SK-N-SH (cell line): Measurements from ENCODE around the gene CSNK2A2. TPM values are rescaled to one million over a fixed set of nuclear protein-coding genes. Genes with fewer than 3 reads are reported as not detected.

Experiments
- CTCF ChIA-PET: fragments of 300-600, 350-600 bp; formaldehyde crosslinking; extraction: SDS; loops from one replicate; lab custom pipeline; 2021; lab: Yijun Ruan, JAX
- POLR2A ChIA-PET: fragments of 350-600 bp; sonication (Branson Sonifier 250); formaldehyde crosslinking; extraction: SDS; loops from one replicate; lab custom pipeline; 2020; ENCODE audit warnings: antibody characterized with exemption, inconsistent platforms; lab: Yijun Ruan, JAX
- DNase-seq: peaks from one replicate; pipeline ENCODE4 v3.0.0; 2012
- H2AFZ ChIP-seq: fragments of 200-600 bp; sonication (generic); 2 replicates; pipeline ENCODE4 v1.8.1; 2016; ENCODE audit warnings: antibody characterized with exemption, mild to moderate bottlenecking, low read depth
- H3F3A ChIP-seq: fragments of 200-600 bp; sonication (generic); replicated peaks from 2 replicates; pipeline ENCODE3; 2016; ENCODE audit warnings: antibody characterized with exemption, mild to moderate bottlenecking; ENCODE audit not compliant: insufficient read depth
- H3K27ac ChIP-seq, 2 experiments: fragments of 200-500 bp in 1 of 2; fragments of 200-600 bp in 1 of 2; sonication (Bioruptor generic) in 1 of 2; sonication (generic), shearing (Covaris generic) in 1 of 2; 2 replicates each; pipeline versions ENCODE4 v1.5.1 to v1.6.1; 2014 to 2016; ENCODE audit warnings: low read depth in 2 of 2, inconsistent platforms in 1 of 2, low read length in 1 of 2, mild to moderate bottlenecking in 1 of 2, mixed read lengths in 1 of 2
- H3K27me3 ChIP-seq: fragments of 200-600 bp; sonication (generic), shearing (Covaris generic); 2 replicates; pipeline ENCODE4 v1.6.1; 2016; ENCODE audit warnings: mixed run types; ENCODE audit not compliant: insufficient read depth
- H3K36me3 ChIP-seq, 2 experiments: fragments of 200-500 bp in 1 of 2; fragments of 200-600 bp in 1 of 2; sonication (Bioruptor generic) in 1 of 2; sonication (generic) in 1 of 2; replicated peaks in 1 of 2; 2 replicates each; pipeline versions ENCODE3 to v1.5.1; 2014 to 2016; ENCODE audit warnings: low read length in 1 of 2, mild to moderate bottlenecking in 1 of 2; ENCODE audit not compliant: insufficient read depth in 2 of 2, control insufficient read depth in 1 of 2
- H3K4me1 ChIP-seq, 2 experiments: fragments of 200-500 bp in 1 of 2; fragments of 200-600 bp in 1 of 2; sonication (Bioruptor generic) in 1 of 2; sonication (generic), shearing (Covaris generic) in 1 of 2; 2 replicates each; pipeline versions ENCODE4 v1.5.1 to v1.6.1; 2014 to 2016; ENCODE audit warnings: low read depth in 1 of 2, low read length in 1 of 2, mixed run types in 1 of 2; ENCODE audit not compliant: insufficient read depth in 2 of 2, control insufficient read depth in 1 of 2
- H3K4me2 ChIP-seq: fragments of 200-600 bp; sonication (generic), shearing (Covaris generic); 2 replicates; pipeline ENCODE4 v1.6.1; 2017; ENCODE audit warnings: mixed run types
- H3K4me3 ChIP-seq, 2 experiments: fragments of 200-500 bp in 1 of 2; fragments of 200-600 bp in 1 of 2; sonication (Bioruptor generic) in 1 of 2; sonication (generic), shearing (Covaris generic) in 1 of 2; 2 replicates each; pipeline versions ENCODE4 v1.5.1 to v1.8.1; 2014 to 2016; ENCODE audit warnings: low read depth in 2 of 2, inconsistent platforms in 1 of 2, low read length in 1 of 2, mild to moderate bottlenecking in 1 of 2, mixed read lengths in 1 of 2, moderate library complexity in 1 of 2
- H3K79me2 ChIP-seq: fragments of 200-600 bp; sonication (generic); 2 replicates; pipeline ENCODE4 v1.8.1; 2017; ENCODE audit warnings: mild to moderate bottlenecking; ENCODE audit not compliant: insufficient read depth
- H3K9ac ChIP-seq: fragments of 200-600 bp; sonication (generic); 2 replicates; pipeline ENCODE4 v1.6.1; 2017; ENCODE audit warnings: mixed run types
- H3K9me2 ChIP-seq: fragments of 200-600 bp; sonication (generic); 2 replicates; pipeline ENCODE4 v1.6.1; 2017; ENCODE audit warnings: mixed run types
- H3K9me3 ChIP-seq: fragments of 200-600 bp; sonication (generic); 2 replicates; pipeline ENCODE4 v1.6.1; 2017; ENCODE audit warnings: mixed run types, mild to moderate bottlenecking, moderate library complexity
- H4K20me1 ChIP-seq: fragments of 200-600 bp; sonication (generic); 2 replicates; pipeline ENCODE4 v1.6.1; 2017; ENCODE audit warnings: mild to moderate bottlenecking, mixed run types; ENCODE audit not compliant: insufficient read depth
- CHD2 ChIP-seq: fragments of 150-350 bp; IDR thresholded peaks from 2 replicates; pipeline ENCODE4 v1.6.1; 2018; ENCODE audit warnings: low read length; ENCODE audit not compliant: partially characterized antibody
- ELF1 ChIP-seq: IDR thresholded peaks from 2 replicates; pipeline ENCODE4 v1.4.0; 2012
- EP300 ChIP-seq, 2 experiments: IDR thresholded peaks; 2 replicates each; pipeline versions ENCODE4 v1.4.0 to v1.6.1; 2012; ENCODE audit warnings: borderline replicate concordance in 1 of 2, low read depth in 1 of 2, low read length in 1 of 2
- FOXJ3 ChIP-seq: sonication (generic); formaldehyde crosslinking; IDR thresholded peaks from 2 replicates; pipeline ENCODE4 v1.5.1; 2020; ENCODE audit warnings: mild to moderate bottlenecking, missing genetic modification reagents
- FOXM1 ChIP-seq: IDR thresholded peaks from 2 replicates; pipeline ENCODE4 v1.4.0; 2012; ENCODE audit warnings: low read depth, mild to moderate bottlenecking
- GABPA ChIP-seq: IDR thresholded peaks from 2 replicates; pipeline ENCODE4 v1.4.0; 2012; ENCODE audit warnings: low read depth, mild to moderate bottlenecking
- JUND ChIP-seq: IDR thresholded peaks from 2 replicates; pipeline ENCODE4 v1.4.0; 2012
- MXI1 ChIP-seq: IDR thresholded peaks from 2 replicates; pipeline ENCODE4 v1.6.1; 2012; ENCODE audit warnings: mild to moderate bottlenecking, low read depth, low read length, improper control_type of control experiment
- NFIC ChIP-seq: IDR thresholded peaks from 2 replicates; pipeline ENCODE4 v1.4.0; 2012; ENCODE audit warnings: borderline replicate concordance
- POLR2AphosphoS5 ChIP-seq: IDR thresholded peaks from 2 replicates; pipeline ENCODE4 v1.6.1; 2012; ENCODE audit warnings: low read depth, low read length
- RCOR1 ChIP-seq: fragments of 150-350 bp; IDR thresholded peaks from 2 replicates; pipeline ENCODE4 v1.6.1; 2017; ENCODE audit warnings: antibody characterized with exemption, low read length
- RFX5 ChIP-seq: IDR thresholded peaks from 2 replicates; pipeline ENCODE4 v1.6.1; 2012; ENCODE audit warnings: mild to moderate bottlenecking, improper control_type of control experiment, low read length
- TAF1 ChIP-seq: IDR thresholded peaks from 2 replicates; pipeline ENCODE4 v1.6.1; 2012; ENCODE audit warnings: low read depth, mild to moderate bottlenecking, low read length, moderate library complexity, borderline replicate concordance
- TCF12 ChIP-seq: IDR thresholded peaks from 2 replicates; pipeline ENCODE4 v1.4.0; 2012
- TEAD4 ChIP-seq: IDR thresholded peaks from 2 replicates; pipeline ENCODE4 v1.4.0; 2012; ENCODE audit warnings: mild to moderate bottlenecking, borderline replicate concordance; ENCODE audit not compliant: insufficient read depth
- WGBS: methylation state at CpG from one replicate; pipeline ENCODE4 v1.1.6; 2017; ENCODE audit warnings: low lambda C conversion rate; 5-methylcytosine and 5-hydroxymethylcytosine counted together
- polyA plus RNA-seq, 3 experiments: library from polyadenylated mRNA; depleted of rRNA; stranded (reverse); fragments of >200 nt; gene quantifications; 2 replicates each; pipeline ENCODE4 v1.2.3, GENCODE V29; 2012
- TF ChIP-seq, protein P1 (sequence below): IDR thresholded peaks from 2 replicates; pipeline ENCODE4 v1.4.0; 2012; ENCODE audit warnings: low read depth, borderline replicate concordance
- TF ChIP-seq, protein P2 (sequence below): IDR thresholded peaks from 2 replicates; pipeline ENCODE4 v1.6.1; 2012; ENCODE audit warnings: mild to moderate bottlenecking, low read depth, low read length, moderate library complexity

CSNK2A2 gene
- polyA plus RNA-seq, 1 of the 3 experiments (the other 2 are of a cell fraction) = 25.8 TPM

DNA sequence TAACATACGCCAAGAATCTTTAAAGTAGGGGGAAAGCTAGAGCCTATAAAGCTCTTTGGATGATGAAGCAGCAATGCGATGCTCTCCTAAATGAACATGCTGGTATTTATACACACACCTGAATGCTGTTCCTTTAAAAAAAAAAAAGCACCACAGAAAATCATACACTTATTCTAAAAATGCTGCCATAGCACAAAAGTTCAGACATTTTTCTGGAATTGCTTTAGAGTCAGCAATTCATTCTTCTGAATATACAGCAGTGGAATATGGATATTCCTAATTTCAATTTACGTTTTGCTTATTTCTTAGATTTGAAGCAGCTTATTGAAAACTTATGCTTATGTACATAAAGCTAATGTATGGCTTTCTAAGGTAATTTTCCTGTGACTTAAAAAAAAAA is 3.1 kb downstream of the CSNK2A2 start (continued):
- no peak for TF ChIP-seq GABPA

DNA sequence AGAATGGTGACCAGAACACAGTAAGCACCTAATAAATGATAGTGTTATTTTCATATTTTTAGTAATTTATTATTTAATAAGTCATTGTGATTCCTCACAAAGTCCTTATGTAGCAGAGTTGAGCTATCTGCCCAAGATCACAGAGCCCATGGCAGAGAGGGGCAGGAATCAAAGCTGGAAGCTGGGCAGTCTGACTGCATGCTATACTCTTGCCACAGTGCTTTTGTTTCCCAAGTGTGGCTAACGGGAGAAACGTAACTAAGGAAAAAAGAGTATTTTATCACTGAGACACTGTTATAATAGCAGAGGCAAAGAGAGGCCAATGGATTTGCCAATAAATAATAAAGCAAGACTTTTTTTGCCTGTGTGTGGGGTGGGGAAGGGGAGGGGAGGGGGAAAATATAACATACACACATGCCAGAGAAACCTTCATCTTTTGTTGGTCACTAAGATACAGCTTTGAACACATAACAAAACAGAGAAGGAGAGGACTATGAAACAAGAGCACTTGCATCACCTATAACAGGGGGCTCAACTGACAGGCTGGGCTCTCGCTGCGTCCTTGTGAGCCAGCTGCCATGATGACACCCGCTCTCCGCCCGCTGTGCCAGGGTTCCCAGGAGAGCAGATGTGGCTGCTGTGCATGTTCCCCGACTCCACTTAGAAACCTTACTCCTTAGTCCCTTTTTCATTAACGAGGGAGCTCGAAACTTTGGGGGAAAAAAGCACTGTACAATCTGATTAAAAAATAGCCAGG is 10.1 kb downstream of the CSNK2A2 start:
- Histone ChIP-seq H3K27ac (no peak overlapping the region), H3K9me3 (no peaks in the 10 kb centered on the region), H3F3A (peaks cover 3% of the 10 kb centered on the region), H3K4me2 (no peak overlapping the region), H3K79me2 (peaks cover 47% of the 10 kb centered on the region; the same call in 1 of the 2 replicates), H3K4me3 (no peak overlapping the region), H3K27me3 (no peaks in the 10 kb centered on the region), H3K36me3 (peaks cover 68 to 91% of the 10 kb centered on the region in 2 experiments), H4K20me1 (peaks cover 9% of the 10 kb centered on the region; the same call in 1 of the 2 replicates), H3K9me2 (no peaks in the 10 kb centered on the region), H2AFZ (no peak overlapping the region), H3K4me1 (peaks cover 0 to 7% of the 10 kb centered on the region in 2 experiments; a peak in 1 of 4 replicates), H3K9ac (no peak overlapping the region)
- ChIA-PET POLR2A (no interaction called here), CTCF (interaction anchor here (0.6 to 1.6 kb wide), 5 partner anchors 9 to 324 kb away, joined by 3 to 4 read pairs (median 3); no protein-coding TSS in a partner anchor)
- WGBS = 98% methylated on average over 10 of the region's 10 CpGs
- TF ChIP-seq NFIC = no peak
- no peak for TF ChIP-seq MXI1
- TF ChIP-seq CHD2 = no peak
- TF ChIP-seq JUND = no peak
- TF ChIP-seq, protein P1, sequence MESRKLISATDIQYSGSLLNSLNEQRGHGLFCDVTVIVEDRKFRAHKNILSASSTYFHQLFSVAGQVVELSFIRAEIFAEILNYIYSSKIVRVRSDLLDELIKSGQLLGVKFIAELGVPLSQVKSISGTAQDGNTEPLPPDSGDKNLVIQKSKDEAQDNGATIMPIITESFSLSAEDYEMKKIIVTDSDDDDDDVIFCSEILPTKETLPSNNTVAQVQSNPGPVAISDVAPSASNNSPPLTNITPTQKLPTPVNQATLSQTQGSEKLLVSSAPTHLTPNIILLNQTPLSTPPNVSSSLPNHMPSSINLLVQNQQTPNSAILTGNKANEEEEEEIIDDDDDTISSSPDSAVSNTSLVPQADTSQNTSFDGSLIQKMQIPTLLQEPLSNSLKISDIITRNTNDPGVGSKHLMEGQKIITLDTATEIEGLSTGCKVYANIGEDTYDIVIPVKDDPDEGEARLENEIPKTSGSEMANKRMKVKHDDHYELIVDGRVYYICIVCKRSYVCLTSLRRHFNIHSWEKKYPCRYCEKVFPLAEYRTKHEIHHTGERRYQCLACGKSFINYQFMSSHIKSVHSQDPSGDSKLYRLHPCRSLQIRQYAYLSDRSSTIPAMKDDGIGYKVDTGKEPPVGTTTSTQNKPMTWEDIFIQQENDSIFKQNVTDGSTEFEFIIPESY = no peak
- TF ChIP-seq ELF1 = no peak
- no peak for TF ChIP-seq RFX5
- no peak for TF ChIP-seq GABPA
- TF ChIP-seq RCOR1 = no peak
- TF ChIP-seq TAF1 = no peak
- TF ChIP-seq FOXM1 = no peak
- no peak for TF ChIP-seq POLR2AphosphoS5
- no peak for TF ChIP-seq TCF12
- no peak for TF ChIP-seq TEAD4
- TF ChIP-seq, protein P2, sequence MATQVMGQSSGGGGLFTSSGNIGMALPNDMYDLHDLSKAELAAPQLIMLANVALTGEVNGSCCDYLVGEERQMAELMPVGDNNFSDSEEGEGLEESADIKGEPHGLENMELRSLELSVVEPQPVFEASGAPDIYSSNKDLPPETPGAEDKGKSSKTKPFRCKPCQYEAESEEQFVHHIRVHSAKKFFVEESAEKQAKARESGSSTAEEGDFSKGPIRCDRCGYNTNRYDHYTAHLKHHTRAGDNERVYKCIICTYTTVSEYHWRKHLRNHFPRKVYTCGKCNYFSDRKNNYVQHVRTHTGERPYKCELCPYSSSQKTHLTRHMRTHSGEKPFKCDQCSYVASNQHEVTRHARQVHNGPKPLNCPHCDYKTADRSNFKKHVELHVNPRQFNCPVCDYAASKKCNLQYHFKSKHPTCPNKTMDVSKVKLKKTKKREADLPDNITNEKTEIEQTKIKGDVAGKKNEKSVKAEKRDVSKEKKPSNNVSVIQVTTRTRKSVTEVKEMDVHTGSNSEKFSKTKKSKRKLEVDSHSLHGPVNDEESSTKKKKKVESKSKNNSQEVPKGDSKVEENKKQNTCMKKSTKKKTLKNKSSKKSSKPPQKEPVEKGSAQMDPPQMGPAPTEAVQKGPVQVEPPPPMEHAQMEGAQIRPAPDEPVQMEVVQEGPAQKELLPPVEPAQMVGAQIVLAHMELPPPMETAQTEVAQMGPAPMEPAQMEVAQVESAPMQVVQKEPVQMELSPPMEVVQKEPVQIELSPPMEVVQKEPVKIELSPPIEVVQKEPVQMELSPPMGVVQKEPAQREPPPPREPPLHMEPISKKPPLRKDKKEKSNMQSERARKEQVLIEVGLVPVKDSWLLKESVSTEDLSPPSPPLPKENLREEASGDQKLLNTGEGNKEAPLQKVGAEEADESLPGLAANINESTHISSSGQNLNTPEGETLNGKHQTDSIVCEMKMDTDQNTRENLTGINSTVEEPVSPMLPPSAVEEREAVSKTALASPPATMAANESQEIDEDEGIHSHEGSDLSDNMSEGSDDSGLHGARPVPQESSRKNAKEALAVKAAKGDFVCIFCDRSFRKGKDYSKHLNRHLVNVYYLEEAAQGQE = no peak
- TF ChIP-seq FOXJ3 (CRISPR knock-in tag) = no peak
- no peak for TF ChIP-seq EP300 (IDR thresholded peaks at IDR 0.05; ENCODE audit: borderline replicate concordance in 1 of 2, low read depth in 1 of 2, low read length in 1 of 2)
- no peak for DNase-seq
